ENCODE results near the gene UBE2E1.

- TF ChIP-seq CTCF (IDR thresholded peaks at IDR 0.05) (peak in 2 of 3 experiments; percentile 24 to 29), POLR2A (IDR thresholded peaks at IDR 0.05; ENCODE audit: low read depth) (no peak)
These were observed 5.0 kb upstream of the UBE2E1 start for GRCh38 chr3:23800731-23801130.
